NB4 (cell line): Measurements from ENCODE around the gene PRR36.

Experiments used
- TF ChIP-seq, protein P1 (sequence below): IDR thresholded peaks from one replicate; pipeline ENCODE4 v1.5.1; 2012; ENCODE audit warnings: low read depth, low read length
- TF ChIP-seq, protein P2 (sequence below): IDR thresholded peaks from 2 replicates; pipeline ENCODE4 v1.6.1; 2011; ENCODE audit warnings: low read depth, low read length

DNA sequence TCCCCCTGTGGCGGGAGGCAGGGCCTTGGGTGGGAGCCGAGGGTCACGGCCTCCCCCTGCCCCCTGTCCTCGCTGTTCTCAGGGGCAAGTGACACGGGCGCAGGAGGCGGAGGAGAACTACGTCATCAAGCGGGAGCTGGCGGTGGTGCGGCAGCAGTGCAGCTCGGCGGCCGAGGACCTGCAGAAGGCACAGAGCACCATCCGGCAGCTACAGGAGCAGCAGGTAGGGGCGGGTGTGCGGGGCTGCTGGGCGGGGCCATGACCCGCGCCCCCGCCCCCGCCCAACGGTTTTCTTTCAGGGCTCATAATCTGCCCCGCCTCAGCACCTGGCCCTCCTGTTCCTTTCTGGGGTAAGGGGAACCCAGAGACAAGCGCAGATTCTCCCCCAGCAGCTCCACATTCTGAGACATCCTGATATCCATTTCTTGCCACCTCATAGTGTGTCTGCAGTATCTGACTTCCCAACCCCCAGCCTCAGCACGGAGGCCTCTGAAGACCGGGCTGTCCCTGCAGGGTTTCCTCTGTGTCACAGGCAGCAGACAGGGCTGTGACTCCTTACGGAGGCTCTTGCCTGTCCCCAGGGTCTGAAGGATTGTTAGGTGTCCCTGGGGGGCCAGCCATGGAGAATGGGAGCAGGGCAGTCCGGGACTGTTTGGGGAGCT, 15.9 kb downstream of the PRR36 start:
- TF ChIP-seq, protein P1, sequence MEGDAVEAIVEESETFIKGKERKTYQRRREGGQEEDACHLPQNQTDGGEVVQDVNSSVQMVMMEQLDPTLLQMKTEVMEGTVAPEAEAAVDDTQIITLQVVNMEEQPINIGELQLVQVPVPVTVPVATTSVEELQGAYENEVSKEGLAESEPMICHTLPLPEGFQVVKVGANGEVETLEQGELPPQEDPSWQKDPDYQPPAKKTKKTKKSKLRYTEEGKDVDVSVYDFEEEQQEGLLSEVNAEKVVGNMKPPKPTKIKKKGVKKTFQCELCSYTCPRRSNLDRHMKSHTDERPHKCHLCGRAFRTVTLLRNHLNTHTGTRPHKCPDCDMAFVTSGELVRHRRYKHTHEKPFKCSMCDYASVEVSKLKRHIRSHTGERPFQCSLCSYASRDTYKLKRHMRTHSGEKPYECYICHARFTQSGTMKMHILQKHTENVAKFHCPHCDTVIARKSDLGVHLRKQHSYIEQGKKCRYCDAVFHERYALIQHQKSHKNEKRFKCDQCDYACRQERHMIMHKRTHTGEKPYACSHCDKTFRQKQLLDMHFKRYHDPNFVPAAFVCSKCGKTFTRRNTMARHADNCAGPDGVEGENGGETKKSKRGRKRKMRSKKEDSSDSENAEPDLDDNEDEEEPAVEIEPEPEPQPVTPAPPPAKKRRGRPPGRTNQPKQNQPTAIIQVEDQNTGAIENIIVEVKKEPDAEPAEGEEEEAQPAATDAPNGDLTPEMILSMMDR: no peak
- TF ChIP-seq, protein P2, sequence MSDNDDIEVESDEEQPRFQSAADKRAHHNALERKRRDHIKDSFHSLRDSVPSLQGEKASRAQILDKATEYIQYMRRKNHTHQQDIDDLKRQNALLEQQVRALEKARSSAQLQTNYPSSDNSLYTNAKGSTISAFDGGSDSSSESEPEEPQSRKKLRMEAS: no peak
